ENCODE results near the gene MAN1C1.
"Not testable (repeated sequence)": the region's sequence is repeated elsewhere in the genome, so short reads cannot be mapped to it uniquely, and the experiment has no call there.

Gene MAN1C1

DNA sequence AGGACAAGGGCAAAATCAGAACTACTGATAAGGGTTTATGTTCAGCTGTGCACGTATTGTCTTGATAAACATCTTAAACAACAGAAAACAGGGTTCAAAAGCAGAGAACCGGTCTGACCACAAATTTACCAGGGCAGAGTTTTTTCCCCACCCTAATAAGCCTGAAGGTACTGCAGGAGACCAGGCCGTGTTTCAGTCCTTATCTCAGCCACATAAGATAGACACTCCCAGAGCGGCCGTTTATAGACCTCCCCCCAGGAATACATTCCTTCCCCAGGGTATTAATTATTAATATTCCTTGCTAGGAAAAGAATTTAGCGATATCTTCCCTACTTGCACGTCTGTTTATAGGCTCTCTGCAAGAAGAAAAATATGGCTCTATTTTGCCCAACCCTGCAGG is 19.6 kb downstream of the MAN1C1 start:
- not testable (repeated sequence) for FAIRE-seq

DNA sequence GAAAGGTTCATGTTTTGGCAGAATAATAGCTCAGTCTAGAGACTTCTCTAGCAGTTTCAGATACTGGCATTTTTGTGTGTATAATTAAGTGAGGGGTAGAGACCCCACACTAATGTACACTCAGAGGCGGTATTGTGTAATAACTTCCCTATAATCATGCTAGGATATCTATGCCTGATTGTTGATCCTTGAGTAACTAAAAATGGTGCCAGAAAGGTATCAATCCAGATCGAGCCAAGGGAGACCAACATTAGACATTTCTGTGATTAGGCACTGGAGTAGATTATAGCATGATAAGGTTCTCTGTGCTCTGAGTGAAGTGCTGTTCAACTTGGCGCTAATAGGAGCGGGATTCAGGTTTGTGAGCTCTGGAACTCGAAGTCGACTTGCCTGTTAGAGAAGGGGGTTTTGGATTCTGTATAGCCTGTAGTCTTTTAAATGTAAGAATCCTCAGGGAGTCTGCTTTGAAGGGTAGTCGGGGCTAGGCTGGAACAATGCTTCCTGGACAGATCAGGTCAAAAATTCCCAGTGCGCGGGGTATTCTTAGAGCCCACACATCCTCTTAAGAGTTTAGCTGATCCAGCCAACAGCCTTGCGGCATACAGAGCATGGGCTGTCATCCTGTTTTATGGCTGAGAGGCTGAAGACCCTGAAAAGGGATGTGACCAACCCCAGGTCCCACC is 24.2 kb downstream of the MAN1C1 start:
- no peak for FAIRE-seq

- FAIRE-seq = no peak
These were observed 24.7 kb downstream of the MAN1C1 start for GRCh38 chr1:25641329-25641725.

DNA sequence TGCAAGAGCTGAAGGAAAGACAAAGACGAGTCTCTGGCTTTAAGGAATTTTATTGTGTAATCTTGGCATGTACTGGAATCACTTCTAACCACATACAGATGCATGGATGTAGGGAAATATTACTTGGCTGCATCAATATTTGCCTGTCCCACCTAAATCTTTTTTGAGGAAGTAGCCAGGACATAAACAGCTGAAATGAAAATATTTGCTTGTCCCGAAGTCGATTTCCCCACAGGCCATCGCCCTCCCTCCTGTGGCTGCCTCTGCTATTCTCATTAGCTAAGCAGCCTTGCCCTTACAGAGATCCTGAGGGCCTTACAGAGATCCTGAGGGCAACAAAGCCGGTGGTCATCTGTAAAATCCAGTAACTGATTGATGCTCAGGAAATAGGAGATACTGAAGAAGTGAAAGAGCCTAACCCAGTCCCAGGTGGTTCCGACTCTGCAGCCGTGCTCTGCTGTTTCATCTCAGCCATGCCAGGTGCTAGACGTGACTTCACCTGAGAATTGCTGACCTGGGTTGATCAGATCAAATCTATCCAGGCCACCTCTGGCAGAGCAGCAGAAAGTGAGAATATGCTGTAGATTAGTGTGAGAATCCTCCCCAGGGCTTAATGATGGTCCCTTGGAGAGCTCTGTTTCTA is 25.5 kb downstream of the MAN1C1 start:
- peak; percentile 84 for FAIRE-seq

- peak; percentile 60 for FAIRE-seq
These were observed 26.1 kb downstream of the MAN1C1 start for GRCh38 chr1:25642574-25643108.

- FAIRE-seq = no peak
These were observed 27.3 kb downstream of the MAN1C1 start for GRCh38 chr1:25643929-25644328.

- FAIRE-seq = no peak
These were observed 28.4 kb downstream of the MAN1C1 start for GRCh38 chr1:25644962-25645361.

- FAIRE-seq = no peak
These were observed 29.2 kb downstream of the MAN1C1 start for GRCh38 chr1:25645637-25646400.

DNA sequence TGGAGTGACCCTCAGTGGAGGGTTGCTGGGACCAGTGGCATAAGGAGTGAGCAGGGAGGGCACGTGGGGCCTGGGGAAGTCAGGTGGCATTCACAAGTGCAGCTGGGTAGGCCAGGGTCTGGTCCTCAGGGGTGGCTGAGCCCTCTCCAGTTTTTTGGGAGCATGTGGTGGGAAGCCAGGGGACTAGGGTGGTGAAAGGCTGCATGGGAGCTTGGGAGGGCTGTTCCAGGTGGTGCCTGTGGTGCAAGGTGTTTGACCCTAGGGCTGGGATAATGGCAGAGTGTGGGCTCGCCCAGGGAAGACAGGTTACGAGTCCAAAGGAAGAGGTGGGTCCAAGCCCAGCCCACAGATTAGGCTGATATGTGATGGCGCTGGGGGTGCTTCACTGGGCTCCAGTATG is 30.5 kb downstream of the MAN1C1 start:
- FAIRE-seq = no peak

DNA sequence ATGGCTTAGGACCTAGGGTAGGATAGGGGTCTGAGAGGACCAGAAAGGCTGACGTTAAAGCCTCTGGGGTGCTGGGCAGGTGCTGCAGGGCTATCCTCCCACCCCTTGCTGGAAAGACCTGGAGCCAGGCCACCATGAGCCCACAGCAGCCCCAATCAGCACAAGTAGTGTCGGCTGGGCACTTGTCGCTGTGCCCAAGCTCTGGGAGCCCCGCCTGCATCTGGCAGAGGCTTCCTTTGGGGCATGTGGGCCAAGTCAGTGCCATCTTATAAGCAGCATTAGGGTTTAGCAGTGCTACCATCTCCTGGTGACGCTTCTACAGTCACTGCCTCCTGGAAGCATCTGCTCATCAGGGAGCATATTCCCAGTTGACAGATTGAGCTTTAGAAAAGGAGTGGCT is 31.3 kb downstream of the MAN1C1 start:
- no peak for FAIRE-seq

GRCh38 chr1:25648681-25649440 is 32.3 kb downstream of the MAN1C1 start:
- FAIRE-seq = no peak

DNA sequence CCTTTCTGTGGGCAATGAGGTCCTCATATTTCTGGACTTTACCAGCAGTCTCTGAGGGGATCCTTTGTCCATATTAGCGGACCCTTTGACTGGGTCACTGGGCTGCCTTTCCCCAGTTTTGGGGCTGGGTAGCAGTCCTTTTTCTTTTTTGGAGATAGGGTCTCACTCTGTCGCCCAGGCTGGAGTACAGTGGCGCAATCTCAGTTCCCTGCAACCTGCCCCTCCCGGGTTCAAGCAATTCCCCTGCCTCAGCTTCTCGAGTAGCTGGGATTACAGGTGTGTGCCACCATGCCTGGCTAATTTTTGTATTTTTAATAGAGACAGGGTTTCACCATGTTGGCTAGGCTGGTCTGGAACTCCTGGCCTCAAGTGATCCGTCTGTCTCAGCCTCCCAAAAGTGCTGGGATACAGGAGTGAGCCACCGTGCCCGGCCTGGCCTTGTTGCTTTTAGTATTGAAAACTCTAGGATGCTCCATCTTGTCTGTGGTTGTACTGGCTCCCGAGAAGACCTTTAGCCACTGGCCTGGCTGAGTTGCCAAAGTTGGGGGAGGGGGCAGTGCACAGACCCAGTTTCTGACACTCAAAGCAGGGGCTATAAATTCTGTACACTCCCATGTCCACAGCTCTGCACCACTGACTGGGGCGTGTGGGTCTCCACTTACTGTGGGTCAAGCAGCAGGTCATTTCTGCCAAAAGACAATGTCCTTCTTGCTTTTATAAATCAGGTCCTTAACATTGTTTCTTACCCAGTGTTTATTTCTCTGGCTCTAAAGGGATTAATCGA is 33.1 kb downstream of the MAN1C1 start:
- FAIRE-seq = no peak

DNA sequence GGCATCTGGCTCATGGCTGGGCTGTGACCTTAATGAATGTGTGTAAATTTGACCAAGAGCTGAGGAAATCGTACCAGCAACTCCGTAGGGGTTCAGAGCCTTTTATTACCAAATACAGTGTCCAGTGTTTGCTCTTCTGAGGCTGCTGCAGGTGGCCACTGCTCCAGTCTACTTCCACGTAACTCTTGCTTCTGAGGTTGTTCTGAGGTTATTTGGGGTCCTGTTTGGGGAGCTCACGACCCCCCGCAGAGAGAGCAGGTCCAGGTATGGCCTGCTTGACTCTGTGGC is 33.6 kb downstream of the MAN1C1 start:
- peak; percentile 53 for FAIRE-seq

DNA sequence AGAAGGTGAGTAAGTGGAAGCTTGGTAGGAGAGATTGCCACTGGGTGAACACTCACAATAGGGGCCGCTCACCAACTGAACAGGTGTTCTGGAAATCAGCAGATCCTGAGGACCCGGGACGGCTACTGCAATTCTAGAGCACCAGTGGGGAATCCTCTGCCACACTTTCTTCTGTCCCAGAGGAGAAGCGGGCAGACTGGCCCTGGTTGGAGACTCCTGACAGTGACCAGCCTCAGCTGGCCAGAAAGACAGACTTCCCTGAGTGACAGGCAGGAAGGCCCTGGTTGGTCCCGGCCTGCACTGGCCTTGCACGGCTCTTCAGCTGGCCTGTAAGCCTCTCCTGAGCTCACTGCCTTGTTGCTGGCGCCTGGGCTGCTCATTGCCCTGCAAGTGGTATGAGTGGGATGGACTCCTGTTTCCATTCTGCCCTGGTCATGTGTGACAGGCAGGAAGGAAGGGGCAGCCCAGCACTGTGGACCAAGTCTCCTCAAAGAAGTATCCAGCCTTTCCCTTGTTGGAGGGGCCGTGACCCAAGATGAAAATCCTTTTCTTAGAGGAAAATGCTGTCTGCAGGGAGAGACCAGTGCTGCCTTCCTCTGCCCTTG is 34.5 kb downstream of the MAN1C1 start:
- no peak for FAIRE-seq

DNA sequence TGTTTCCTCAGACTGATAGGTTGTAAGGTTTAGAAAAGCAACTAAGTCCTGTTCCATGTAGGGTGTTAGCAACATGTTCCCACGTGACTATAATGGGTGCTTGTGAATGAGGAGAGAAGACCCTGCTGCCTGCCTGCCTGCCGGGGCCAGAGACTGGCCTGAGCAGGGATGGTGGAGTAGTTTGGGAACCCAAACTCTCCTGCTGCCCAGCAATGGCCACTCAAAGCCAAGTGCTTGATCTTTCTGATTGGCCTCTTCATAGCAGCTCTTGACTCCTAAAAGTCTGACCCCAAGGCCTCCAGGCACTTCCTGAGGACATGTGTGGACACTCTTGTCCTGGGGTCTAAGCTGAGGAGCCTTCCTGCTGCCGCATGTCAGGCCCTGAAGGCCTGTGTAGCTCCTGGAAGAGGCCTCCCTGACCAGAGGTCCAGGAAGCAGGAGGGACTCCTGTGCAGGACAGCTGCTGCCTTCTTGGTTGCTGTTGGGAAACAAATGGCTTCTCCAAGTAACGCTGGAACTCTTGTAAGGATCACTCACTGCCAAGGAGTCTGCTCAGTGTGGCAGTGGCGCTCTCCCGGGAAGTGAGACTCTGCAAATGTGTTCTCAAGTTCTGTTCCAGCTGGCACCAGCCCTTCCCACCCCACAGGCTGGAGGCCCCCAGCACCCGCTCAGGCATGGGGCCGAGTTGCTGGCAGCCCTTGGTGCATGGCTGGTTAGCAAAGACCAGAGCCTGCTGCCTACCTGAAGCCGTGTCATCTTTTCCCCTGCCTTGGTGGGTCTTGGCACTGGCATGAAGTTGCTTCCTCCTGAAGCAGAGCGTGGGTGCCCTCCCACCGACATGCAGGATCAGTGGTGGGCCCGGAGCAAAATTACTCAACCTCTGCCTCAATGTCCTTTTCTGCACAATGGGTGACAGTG is 35.5 kb downstream of the MAN1C1 start:
- FAIRE-seq = no peak

DNA sequence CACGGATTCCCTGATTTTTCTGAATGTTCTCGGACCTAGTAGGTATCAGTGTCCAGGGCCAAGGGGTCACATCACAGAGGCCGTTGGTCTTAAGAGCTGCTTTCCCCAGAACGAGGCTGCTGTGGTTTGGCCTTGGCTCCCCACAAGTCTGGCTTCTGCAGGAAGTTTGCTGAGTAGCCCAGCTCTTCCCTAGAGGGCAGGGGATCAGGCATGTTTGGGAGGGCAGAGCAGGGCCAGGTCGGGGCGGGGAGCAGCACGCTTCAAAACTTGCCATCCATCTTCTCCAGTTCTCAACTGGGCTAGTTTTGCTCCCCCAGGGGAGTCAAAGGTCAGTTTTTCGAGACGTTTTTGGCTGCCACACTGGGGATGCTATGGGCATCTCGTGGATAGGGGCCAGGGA is 37.0 kb downstream of the MAN1C1 start:
- FAIRE-seq = no peak

GRCh38 chr1:25654109-25654660 is 37.6 kb downstream of the MAN1C1 start:
- FAIRE-seq = no peak

- FAIRE-seq = no peak
These were observed 40.7 kb downstream of the MAN1C1 start for GRCh38 chr1:25657121-25657882.

- no peak for FAIRE-seq
These were observed 41.5 kb downstream of the MAN1C1 start for GRCh38 chr1:25657883-25658760.
